ENCODE results near the gene EDRF1.

Gene EDRF1

DNA sequence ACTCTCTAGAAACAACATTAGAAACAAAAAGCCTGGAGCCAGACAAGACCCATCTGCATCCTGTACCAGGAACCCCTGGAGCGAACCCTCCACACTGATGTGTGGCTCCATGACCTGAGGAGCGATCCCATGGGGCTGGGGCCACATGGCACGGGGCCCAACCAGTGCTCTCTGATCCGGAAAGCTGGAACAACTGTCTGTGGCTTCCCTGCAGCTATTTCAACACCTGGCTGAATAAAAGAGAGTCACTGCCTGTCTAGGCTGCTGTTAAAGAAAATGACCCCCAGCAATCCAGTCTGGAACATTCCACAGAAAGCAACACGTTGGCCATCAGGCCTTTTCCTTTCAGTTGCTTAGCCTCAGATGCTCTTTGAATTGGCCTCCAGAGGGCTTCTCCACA, 82.6 kb downstream of the EDRF1 start:
- H3K36me3 ChIP-seq (ENCODE audit: insufficient read depth, low read length) = peaks cover 8% of the 10 kb centered on the region; the same call in 1 of the 2 replicates
- no peaks in the 10 kb centered on the region for H3K4me1 ChIP-seq (ENCODE audit: insufficient read depth, low read length)
- no peaks in the 10 kb centered on the region for H3K9me3 ChIP-seq (ENCODE audit: control insufficient read depth, insufficient read depth, low read length)
- no peak overlapping the region for H3K9ac ChIP-seq (ENCODE audit: low read depth, low read length)

DNA sequence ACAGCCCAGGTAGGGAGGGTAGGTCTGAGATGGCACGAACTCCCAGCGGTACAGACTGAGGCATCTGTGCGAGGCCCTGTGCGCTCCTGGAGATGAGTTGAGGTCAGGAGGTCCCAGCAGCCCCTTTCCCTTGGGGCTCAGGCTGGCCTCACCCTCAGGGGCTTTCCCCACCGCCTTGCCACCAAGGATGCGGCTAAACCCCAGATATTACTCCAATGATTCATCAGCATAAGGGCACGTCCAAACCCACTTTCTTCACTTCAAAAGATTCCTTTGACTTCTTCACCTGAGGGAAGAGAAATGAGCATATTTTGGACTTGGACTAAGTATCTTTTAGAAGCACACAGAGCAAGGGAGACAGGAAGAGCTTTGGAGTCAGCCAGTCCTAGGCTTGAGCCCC, 83.2 kb downstream of the EDRF1 start:
- Histone ChIP-seq H3K4me1 (ENCODE audit: insufficient read depth, low read length) (no peaks in the 10 kb centered on the region), H3K9me3 (ENCODE audit: control insufficient read depth, insufficient read depth, low read length) (no peaks in the 10 kb centered on the region), H3K9ac (ENCODE audit: low read depth, low read length) (no peak overlapping the region), H3K36me3 (ENCODE audit: insufficient read depth, low read length) (peaks cover 9% of the 10 kb centered on the region; the same call in 1 of the 2 replicates)

DNA sequence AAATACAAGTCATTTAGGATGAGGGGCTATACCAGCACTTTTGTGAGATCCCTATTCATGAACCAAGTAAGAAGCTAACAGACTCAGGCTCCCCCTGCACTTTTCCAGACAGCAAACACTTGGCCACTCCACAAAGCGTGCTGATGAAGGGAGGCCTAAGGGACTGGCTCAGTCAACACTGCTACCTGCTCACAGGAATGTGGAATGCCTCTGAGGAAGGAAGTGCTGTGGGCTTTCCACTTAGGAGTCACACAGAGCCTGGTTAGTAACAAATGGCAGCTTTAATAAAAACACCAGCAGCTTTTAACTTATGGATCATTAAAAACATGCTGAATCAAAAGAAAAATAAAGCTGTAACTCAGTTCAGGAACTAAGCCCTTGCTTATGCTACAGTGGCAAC, 88.5 kb downstream of the EDRF1 start:
- H3K9me3 ChIP-seq (ENCODE audit: control insufficient read depth, insufficient read depth, low read length) = no peaks in the 10 kb centered on the region
- no peak overlapping the region for H3K9ac ChIP-seq (ENCODE audit: low read depth, low read length)
- H3K4me1 ChIP-seq (ENCODE audit: insufficient read depth, low read length) = no peaks in the 10 kb centered on the region
- peaks cover 18% of the 10 kb centered on the region; the same call in 1 of the 2 replicates for H3K36me3 ChIP-seq (ENCODE audit: insufficient read depth, low read length)

DNA sequence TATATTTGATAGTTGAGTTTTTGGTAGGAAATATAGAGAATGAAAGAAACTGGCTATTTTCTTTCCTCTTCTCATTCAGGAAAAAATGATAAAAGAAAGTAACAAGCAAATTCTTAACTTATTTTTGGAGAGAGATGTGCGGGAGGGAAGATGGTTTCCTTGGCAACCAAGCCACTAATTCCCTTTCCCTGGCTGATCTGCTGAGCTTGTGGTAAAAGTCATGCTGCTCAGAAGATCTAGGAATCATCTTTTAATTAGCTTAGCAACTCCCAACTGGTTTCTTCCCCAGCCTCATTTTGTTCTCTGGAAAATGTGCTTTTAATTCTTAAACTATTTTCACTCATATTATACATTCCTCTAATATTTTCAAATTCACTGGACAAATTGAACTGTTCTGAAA, 91.7 kb downstream of the EDRF1 start:
- Histone ChIP-seq H3K36me3 (ENCODE audit: insufficient read depth, low read length) (peaks cover 28% of the 10 kb centered on the region; the same call in 1 of the 2 replicates), H3K9ac (ENCODE audit: low read depth, low read length) (no peak overlapping the region), H3K9me3 (ENCODE audit: control insufficient read depth, insufficient read depth, low read length) (no peaks in the 10 kb centered on the region), H3K4me1 (ENCODE audit: insufficient read depth, low read length) (no peaks in the 10 kb centered on the region)

DNA sequence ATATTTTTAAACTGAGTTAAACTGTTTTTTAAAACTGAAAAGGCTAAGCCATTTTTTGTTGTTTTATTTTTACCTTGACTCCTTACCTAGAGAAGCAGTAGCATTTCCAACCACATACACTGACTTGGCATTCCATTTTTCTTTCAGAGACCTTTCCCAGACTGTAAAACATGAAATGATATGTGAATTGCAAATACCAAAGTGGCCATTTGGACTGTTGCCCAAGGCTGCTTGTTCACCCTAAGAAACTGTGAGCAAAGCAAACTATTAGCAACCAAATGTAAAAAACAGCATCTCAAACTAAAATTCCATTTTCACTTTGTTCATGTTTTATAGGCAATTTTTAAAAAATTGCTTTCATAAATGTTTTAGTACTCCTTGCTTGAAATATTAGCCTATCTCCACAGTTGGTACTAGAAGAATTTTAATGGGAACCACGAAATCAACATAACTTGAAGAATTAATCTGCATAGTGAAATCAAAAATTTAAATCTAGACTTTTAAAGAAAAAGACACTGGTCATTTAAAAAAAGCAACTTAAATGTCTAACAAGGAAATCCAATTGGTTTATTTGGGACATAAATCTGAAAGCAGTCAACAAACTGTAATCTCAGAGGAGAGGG, 92.7 kb downstream of the EDRF1 start:
- no peak overlapping the region for H3K9ac ChIP-seq (ENCODE audit: low read depth, low read length)
- H3K9me3 ChIP-seq (ENCODE audit: control insufficient read depth, insufficient read depth, low read length) = no peaks in the 10 kb centered on the region
- peaks cover 25% of the 10 kb centered on the region; the same call in 1 of the 2 replicates for H3K36me3 ChIP-seq (ENCODE audit: insufficient read depth, low read length)
- no peaks in the 10 kb centered on the region for H3K4me1 ChIP-seq (ENCODE audit: insufficient read depth, low read length)

Data from ES-I3 (cell line).